Measurements from ENCODE around the gene ARHGAP8. TPM values are rescaled to one million over a fixed set of nuclear protein-coding genes. Genes with fewer than 3 reads are reported as not detected.
"Not testable (repeated sequence)": the region's sequence is repeated elsewhere in the genome, so short reads cannot be mapped to it uniquely, and the experiment has no call there.

The ARHGAP8 gene
- total RNA-seq, 1 experiment from 2014 or later, result not detected

DNA sequence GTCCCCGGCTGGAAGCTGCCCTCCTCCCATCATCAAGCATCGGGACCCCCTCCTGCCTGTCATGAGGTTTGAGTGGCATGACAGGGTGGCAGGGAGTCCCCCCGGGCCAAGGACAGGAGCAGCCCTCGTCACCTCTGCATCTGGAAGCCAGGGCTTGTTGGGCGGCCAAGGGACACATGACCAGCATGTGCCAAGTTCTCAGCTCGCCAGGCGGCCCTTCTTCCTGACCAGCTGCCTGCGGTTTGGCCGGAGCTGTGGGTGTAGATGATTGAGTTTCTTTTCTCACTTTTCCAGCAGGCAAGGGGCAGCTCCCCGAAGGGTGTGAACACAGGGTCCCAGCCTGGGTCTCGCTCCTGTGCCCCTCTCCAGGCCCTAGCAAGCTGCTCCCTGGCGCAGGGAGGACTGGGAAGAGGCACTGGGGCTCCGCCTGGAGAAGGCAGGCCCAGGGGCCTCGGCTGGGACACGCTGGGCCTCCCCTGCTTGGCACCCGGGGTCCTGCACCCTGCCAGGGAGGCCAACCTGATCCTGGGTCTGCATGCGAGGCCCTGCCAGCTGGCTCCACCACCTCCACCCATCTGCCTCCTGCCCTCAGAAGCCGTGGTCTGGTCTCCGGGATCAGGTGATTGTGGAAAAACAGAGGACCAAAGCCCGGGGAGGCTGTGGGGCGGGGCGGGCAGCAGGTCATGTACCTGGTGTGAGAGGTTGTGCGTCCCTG lies 13.4 kb downstream of the ARHGAP8 start:
- peak; percentile 47 for DNase-seq (ENCODE audit: low read depth)

DNA sequence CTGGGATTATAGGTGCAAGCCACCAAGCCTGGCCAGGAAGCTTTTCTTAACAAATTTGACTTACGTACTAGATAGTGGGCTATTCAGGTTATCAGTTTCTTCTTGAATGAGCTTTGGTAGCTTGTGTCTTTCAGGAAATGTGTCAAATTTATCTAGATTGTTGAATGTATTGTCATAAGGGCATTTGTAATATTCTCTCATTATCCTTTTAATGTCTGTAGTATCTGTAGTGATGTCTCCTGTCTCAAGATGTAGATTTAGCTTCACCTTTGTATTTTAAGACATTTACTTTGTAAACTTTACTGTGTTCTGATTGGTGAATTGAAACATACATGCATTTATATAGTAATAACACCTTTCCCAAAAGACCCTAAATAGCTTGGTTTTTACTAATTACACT lies 20.7 kb downstream of the ARHGAP8 start:
- no peak for DNase-seq (ENCODE audit: low read depth)

GRCh38 chr22:44775862-44776261 lies 23.5 kb downstream of the ARHGAP8 start:
- no peak for DNase-seq (ENCODE audit: low read depth)

DNA sequence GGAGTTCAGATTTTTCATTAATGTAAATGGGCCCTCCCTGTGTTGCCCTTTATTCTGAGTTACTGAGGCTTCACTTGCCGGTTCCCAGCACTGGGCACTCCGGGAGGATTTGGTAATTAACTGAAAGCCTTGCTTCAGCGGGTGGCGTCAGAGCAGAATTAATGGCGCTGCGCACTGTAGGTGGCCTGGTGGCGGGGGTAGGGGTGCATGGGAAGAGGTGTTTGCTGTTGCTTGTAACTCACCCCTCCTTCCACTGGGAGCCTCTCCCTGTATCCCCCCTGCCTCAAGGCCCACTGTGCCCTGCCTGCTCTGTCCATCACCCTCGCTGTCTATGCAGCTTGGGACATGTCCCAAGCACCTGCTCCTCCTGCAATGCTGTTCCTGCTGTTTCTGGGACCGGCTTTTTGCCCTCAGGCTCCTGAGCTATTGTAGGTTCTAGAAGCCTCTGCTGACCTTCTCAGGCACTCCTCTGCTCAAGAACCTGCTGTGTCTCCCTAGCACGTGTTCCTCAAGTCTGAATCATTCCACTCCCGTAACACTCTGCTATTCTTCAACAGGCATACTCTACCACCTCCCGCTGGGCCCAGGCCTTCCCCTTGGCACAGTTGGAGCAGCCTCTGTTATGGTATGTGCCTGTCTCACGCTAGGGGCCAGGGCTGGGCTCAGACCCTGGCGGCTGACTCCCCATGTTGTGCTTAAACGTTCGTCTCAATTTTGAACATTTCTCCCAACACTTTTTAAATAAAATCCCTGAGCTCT lies 24.4 kb downstream of the ARHGAP8 start:
- no peak for DNase-seq (ENCODE audit: low read depth)

DNA sequence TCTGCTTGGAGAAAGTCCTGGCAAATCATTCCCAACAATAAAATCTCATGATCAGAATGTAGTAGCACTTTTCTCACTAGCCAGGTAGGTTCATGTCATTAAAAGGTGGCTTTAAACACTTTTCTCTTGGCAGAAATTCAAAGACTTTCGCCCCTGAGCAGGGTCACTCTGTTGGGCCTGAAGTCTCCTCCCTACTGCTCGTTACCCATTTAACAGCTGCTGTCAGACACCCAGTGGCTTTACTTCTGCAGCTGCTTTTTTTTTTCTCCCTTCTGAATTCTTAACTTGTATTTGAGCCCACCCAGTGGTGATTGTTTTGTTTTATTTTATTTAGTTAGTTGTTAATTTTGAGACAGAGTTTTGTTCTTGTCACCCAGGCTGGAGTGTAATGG lies 25.0 kb downstream of the ARHGAP8 start:
- no peak for DNase-seq (ENCODE audit: low read depth)

- no peak for DNase-seq (ENCODE audit: low read depth)
These were observed 28.6 kb downstream of the ARHGAP8 start for GRCh38 chr22:44780876-44781449.

- DNase-seq (ENCODE audit: low read depth), result no peak
These were observed 30.1 kb downstream of the ARHGAP8 start for GRCh38 chr22:44782363-44782963.

GRCh38 chr22:44783091-44783490 lies 30.7 kb downstream of the ARHGAP8 start:
- DNase-seq (ENCODE audit: low read depth), result no peak

- no peak for DNase-seq (ENCODE audit: low read depth)
These were observed 31.2 kb downstream of the ARHGAP8 start for GRCh38 chr22:44783581-44783980.

DNA sequence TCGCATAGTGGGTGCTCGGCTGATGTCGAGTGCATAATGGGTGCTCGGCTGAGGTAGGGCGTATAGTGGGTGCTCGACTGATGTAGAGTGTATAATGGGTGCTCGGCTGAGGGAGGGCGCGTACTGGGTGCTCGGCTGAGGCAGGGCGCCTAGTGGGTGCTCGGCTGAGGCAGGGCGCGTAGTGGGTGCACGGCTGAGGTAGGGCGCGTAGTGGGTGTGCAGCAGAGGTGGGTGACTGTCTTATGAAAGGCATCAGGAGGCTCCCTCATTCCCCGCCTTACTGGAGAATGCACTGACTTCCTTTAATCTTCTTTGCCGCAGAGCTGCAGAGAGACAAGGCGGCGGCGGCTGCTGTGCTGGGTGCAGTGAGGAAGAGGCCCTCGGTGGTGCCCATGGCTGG lies 33.8 kb downstream of the ARHGAP8 start:
- DNase-seq (ENCODE audit: low read depth), result no peak

GRCh38 chr22:44786610-44787009 lies 34.2 kb downstream of the ARHGAP8 start:
- DNase-seq (ENCODE audit: low read depth), result no peak

DNA sequence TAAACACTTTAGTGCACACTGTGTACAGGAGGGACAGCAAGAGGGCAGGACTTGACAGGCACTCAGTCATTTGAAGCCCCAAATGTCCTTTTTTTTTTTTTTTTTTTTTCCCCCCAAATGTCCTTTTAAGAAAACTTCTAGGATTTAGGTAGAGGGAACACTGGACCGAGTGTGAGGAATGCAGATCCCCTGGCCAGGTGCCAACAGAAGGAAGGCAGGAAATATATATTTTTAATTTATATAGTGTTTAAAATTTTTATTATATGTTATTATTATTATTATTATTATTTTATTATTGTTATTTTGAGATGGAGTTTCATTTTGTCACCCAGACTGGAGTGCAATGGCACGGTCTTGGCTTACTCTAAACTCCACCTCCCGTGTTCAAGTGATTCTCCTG lies 35.5 kb downstream of the ARHGAP8 start:
- DNase-seq (ENCODE audit: low read depth), result no peak

GRCh38 chr22:44793106-44793505 lies 40.7 kb downstream of the ARHGAP8 start:
- DNase-seq (ENCODE audit: low read depth), result no peak

- no peak for DNase-seq (ENCODE audit: low read depth)
These were observed 41.3 kb downstream of the ARHGAP8 start for GRCh38 chr22:44793506-44794172.

DNA sequence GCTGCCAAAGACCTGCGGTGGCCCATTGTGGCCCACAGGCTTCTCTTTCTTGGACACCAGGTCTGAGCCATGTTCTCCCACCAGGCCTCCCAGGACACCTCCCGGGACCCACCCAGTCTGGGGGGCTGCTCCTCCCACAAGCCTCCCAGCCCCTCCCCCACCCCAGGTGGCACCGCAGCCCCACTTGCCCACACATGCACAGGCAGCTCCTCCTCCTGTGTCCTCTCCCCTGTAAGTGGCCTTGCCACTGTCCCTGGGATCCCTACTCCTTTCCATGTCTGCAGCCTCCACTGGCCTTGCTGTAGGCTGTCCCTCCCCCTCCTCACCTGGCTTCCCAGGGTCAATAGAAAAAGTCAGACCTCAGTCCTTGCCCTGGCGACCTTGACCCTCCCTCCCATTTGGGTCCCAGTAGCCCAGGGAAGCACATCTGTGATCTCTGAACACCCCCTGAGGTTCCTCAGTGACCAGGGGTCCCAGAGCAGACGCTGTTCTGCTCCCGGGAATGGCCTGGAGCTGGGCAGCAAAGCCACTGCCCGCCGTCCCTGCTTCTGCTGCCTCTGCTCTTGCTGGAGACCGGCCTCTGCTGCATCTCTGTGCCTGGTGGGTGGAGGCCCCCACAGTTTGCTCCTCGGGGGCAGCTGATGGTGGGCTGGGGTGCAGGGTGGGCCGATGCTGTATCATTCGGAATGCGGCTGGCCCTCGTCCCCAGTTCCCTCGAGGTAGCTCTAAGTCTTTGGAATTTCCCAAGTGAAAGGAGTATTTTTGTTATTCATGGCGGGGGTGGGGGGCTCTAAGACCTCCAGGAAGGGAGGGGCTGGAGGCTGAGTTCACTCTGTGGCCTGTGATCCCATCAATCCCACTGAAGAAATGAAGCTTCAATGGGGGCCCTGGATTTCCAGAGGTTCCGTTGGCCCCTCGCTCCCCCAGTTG lies 43.6 kb downstream of the ARHGAP8 start:
- DNase-seq (ENCODE audit: low read depth), result no peak

- no peak for DNase-seq (ENCODE audit: low read depth)
These were observed 44.9 kb downstream of the ARHGAP8 start for GRCh38 chr22:44797181-44797725.

DNA sequence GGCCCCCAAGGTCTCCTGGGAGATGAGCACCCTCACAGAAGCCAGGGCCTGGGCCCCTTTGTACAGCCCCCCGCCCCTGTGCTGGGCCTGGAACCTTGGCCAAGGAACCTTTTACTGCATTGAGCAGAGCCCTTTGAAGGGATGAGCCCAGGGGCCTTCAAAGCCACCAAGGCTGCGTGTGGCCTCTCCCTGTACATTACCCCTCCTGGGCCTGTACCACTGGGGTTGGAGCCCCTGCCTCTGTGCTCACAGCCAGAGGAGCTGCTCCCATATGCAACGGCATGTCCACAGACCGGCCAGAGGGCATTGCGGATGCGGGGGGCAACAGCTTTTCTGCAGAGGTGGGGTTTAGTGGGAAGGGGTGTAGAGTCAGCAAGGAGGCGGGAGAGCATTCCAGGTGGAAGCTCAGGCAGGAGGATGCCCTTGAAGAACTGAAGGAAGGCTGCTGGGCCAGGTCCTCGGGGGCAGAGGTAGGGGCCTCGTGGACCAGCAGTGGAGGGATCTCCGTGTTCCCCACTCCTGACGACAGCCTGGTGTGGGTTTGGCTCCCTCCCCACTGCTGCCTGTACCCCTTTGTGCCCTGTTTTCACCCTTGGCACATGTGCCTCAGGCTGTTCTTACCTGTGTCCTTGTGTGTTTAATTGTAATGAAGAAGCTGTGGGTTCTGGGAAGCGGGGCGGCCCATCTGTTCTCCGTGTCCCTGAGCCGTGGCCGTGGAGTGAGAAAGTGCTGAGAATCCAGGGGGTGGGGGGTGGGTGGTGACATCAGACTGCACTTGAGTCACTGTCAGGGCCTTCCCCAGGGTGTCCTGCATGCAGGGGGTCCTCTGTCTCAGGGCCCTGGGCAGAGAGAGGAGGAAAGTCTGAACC lies 46.9 kb downstream of the ARHGAP8 start:
- DNase-seq (ENCODE audit: low read depth), result no peak

DNA sequence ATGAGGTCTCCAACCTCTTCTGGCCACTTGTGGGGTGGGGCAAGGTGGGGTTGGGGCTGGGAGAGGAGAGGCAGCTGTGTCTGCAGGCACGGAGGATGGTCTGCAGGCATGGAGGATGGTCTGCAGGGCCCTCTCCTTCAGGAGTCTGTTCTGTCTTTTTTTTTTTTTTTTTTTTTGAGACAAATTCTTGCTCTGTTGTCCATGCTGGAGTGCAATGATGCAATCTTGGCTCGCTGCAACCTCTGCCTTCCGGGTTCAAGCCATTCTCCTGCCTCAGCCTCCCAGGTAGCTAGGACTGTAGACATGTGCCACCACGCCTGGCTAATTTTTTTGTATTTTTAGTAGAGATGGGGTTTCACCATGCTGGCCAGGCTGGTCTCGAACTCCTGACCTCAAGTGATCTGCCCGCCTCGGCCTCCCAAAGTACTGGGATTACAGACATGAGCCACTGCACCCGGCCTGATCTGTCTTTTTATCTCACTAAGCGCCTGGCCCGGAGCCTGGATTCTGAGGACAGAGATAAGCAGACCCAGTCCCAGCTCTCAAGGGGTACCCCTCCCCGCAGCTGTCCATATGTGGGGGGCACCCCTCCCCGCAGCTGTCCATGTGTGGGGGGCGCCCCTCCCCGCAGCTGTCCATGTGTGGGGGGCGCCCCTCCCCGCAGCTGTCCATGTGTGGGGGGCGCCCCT lies 47.7 kb downstream of the ARHGAP8 start:
- not testable (repeated sequence) for DNase-seq (ENCODE audit: low read depth)

GRCh38 chr22:44801476-44801875 lies 49.1 kb downstream of the ARHGAP8 start:
- no peak for DNase-seq (ENCODE audit: low read depth)
